ENCODE results near the gene CDHR1.

DNA sequence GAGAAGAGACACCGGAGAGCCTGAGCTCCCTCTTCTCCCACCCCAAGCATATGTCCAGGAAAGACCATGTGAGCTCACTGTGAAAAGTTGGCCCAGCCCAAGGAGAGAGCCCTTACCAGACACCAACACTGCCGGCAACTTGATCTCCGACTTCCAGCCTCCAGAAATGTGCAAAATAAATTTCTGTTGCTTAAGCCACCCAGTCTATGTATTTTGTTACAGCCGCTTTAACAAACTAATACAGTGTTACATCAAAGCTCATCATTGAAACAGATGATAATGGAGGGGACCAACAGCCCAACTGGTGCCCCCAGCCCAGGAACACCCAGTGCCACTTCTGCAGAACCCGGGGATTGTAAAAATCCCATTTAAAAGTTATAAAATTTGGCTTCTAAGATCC is 69.4 kb downstream of the CDHR1 start:
- TF ChIP-seq, protein P1, sequence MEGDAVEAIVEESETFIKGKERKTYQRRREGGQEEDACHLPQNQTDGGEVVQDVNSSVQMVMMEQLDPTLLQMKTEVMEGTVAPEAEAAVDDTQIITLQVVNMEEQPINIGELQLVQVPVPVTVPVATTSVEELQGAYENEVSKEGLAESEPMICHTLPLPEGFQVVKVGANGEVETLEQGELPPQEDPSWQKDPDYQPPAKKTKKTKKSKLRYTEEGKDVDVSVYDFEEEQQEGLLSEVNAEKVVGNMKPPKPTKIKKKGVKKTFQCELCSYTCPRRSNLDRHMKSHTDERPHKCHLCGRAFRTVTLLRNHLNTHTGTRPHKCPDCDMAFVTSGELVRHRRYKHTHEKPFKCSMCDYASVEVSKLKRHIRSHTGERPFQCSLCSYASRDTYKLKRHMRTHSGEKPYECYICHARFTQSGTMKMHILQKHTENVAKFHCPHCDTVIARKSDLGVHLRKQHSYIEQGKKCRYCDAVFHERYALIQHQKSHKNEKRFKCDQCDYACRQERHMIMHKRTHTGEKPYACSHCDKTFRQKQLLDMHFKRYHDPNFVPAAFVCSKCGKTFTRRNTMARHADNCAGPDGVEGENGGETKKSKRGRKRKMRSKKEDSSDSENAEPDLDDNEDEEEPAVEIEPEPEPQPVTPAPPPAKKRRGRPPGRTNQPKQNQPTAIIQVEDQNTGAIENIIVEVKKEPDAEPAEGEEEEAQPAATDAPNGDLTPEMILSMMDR (IDR thresholded peaks at IDR 0.05): no peak
- no peak for TF ChIP-seq EZH2 (IDR thresholded peaks at IDR 0.05)
- no peak for TF ChIP-seq EZH2phosphoT487 (IDR thresholded peaks at IDR 0.05)

Measured in neural progenitor cell (in vitro differentiated cells).